Activated T-cell treated with anti-CD3 and anti-CD28 coated beads, Interleukin-2, amount 50 U/mL, for 48 hours (primary cell): ENCODE results near the gene VSIG10L2.

Experiments used
- DNase-seq, 2 experiments: peaks; one replicate each; pipeline ENCODE4 v3.0.0-alpha.2; 2020

VSIG10L2 gene

DNA sequence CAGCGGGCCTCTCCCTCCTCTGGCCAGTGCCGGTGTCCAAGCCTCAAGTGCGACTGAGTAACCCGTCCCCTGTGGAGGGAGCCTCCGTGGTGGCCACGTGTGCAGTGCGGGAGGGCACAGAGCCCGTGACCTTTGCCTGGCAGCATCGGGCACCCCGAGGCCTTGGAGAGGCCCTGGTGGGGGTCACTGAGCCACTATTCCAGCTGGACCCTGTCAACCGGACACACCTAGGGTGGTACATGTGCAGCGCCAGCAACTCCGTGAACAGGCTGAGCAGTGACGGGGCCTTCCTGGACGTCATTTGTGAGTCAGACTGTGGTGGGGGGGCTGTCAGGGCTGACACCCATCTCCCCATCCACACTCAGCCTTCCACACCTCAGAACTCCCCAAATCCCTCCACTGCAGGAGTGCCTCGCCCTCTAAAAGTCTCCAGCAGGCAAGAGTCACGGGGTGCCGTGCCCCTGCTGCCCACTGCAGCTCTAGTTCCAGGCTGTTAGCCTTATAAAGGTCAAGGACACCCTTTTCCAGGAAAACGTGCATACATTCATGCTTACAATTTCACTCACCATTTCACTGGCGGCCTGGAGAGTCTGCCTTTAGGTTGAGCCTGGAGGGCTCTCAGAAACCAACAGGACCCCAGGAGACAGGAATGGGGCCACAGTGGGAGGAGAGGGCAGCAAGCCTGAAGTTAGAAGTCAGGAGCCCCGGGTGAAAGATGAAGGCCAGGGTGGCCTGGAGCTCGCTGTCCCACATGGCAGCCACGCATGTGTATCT, 2.6 kb downstream of the VSIG10L2 start:
- DNase-seq = no peak

DNA sequence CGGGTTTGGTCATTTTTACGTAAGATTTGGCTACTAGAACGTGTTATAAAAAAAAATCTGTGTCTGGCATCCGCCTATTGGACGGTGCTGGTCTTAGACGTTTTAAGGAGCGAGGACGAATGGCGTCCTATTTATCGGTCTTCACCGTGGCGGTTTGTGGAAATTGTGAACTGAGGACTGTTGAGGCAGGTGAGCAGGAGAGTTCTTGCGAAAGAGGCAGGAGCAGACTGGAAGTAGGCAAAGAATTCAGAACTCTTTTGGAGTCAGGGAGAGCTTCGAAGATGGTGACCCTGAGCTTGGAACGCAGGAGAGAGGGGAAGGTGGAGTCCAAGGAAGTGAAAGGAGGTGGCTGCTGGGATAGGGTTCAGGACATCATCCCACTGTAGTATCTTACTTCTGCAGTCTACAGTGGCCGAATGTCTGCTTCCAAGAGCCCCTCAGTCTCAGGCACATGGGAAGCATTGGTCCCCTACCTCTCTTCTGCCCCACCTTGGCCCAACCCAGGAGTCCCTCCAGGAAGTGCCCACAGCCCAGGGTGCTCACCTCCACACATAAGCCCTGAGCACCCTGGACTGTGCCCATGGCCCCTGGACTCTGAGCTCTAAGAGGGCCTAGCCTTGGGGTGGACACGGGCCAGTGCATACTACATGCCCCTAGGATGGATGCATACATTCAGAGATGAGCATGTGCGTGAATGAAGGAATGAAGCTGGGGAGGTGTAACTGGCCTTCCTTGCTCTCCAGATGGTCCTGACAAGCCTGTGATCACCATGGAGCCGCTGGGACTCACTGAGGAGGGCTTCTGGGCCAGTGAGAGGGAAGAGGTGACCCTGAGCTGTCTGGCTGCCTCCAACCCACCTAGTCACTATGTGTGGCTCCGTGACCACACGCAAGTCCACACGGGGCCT, 3.7 kb downstream of the VSIG10L2 start:
- no peak for DNase-seq

DNA sequence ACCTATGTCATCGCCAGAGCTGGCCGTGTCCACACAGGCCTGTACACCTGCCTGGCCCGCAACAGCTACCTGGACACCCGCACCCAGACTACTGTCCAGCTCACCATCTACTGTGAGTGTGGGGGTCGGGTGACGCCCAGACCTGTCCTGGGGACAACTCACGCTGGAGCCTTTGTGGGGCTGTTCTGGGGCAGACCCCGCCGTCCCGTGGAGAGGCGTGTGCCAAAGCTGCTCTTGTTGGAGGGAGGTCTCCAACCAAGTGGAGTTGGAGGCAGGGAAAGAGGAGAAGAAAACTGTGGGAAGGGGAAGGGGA, 4.3 kb downstream of the VSIG10L2 start:
- DNase-seq = no peak

DNA sequence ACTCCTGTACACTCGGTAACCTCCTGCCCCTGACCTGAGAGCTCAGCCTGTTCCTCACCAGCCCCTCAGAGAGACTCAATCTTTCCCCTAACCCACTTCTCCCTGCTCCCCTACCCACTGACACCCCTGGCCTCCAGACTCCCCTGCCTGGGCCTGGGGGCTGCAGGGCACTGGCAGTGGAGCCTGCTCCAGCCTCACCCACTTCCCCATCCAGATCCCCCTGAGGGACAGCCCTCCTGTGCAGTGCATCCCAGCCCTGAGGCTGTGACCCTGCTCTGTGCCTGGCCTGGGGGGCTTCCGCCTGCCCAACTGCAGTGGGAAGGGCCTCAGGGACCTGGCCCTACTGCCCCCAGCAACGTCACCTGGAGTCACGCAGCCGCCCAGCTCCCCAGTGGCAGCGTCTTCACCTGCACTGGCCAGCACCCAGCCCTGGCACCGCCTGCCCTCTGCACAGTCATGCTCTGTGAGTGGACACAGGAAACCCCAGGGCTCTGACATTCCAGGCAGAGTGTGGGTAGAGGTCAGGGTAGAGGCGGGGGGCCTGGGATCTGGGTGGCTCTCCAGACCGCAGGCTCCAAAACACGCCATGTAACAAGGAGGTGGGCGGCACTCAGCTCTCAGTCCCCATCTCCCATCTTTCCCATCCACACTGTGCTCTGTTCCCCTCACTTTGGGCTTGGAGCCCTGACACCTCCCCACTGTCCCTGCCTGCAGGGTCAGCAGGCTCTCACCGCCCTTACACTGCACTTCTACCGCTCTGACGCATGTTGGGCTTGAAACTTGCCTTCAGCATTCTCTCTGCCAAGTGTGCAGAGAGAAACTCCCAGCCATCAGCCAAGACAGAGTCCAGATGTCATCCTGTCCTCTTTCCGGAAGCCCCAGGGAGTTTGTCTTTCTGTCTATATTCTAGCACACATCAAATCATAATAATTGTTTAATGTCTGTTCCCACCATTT, 5.1 kb downstream of the VSIG10L2 start:
- DNase-seq = no peak

DNA sequence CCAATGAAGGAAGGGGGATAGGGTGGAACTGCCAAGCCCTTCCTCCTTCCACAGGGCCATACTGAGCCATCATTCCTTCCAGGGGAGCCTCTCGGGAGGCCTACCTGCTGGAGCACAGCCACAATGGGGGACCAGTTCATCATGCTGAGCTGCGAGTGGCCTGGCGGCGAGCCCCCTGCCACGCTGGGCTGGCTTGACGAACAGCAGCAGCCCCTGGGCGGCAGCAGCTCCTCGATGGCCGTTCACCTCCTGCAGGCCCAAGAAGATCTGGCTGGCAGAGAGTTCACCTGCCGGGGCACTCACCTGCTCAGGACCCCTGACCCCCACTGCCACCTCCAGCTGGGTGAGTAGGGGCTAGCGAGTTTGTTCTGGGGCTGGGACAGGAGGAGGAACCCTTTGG, 5.9 kb downstream of the VSIG10L2 start:
- DNase-seq = no peak

DNA sequence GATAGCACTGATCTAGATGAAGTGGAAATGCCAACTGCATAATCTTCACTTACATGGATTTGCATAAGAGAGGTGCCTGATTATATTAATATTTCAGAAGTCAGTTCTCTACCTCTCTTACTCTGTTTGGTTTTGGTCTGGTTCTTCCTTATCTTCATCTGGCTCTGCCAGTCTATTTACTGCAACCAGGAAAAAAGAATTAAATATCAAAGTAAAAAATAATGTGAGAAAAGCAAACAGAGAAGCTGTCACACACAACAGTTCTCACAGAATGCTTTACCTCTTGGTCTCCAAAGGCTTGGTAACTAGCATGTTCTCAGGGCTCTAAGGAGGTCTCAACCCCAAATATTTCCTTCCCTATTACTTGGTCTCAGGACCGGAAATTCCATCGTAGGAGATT, 6.7 kb downstream of the VSIG10L2 start:
- DNase-seq = no peak

DNA sequence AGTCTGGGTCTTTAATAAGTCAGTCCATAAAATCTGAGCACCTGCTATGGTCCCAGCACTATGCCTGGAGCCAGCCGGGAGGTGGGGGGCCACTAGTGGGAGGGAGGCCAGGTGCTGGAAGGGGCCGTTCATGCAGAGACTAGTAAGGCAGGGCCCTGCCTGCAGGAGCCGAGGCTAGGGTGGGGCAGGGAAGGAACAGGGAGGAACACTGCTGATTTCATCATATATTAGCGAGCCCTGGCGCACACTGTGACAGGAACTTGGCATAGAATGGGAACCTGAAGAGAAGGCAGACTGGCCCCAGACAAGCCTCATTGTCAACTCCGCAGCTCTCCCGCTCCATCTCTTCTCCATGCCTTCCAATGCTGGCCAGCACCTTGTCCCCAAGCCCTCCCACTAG, 7.1 kb downstream of the VSIG10L2 start:
- no peak for DNase-seq

DNA sequence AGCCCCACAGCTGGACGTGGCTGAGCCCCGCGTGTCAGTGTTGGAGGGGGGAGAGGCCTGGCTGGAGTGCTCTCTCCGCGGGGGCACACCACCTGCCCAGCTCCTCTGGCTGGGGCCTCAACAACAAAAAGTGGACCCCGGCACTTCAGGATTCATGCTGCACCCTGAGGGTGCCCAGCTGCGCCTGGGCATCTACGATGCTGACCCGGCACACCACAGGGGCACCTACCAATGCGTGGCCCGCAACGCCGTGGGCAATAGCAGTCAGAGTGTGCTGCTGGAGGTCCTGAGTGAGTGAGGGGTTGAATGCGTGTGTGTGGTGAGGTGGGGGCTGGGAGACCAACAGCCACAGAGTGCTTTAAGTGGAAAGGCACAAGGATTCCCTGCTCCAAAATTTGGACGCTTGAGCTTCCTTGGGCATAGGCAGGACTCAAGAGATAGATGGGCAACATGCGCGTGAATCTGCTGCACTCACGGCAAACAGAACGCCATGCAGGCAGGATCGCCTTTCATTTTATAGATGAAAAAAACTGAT, 7.6 kb downstream of the VSIG10L2 start:
- no peak for DNase-seq

DNA sequence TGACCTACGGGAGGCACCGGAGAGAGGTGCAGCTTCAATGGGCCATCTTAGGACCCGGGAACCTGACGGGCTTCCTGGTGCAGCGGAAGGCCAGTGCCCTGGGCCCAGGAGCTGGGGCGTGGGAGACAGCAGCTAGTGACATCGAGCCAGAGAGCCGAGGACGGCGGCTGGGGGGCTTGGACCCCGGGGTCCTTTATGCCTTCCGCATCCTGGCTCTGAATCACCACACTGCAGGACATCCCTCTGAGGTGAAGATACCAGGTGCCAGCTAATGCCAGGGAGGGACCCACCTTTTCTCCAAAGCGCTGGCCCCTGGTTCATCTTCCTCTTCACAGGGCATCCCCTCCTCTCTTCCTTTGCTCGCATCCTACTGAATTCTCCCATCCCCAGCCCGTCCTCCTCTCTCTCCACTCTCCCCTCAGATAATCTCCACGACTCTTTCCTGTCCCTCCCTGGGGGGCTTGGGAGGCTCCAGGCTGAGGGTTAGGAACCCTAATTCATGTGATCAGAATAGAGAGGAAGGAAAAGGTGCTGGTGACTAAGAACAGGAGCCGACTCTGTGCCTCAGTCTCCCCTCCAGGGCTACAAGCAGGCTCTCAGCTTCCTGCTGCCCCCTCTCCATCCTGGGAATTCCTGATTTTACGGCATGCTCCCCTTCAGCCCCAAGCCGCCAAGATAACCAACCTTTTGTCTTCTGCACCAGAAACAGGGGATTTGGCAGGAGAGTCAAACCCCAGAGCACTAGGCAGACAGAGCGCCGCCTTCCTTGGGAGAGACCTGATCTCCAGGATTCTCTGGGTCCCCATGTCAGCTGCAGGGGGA, 8.5 kb downstream of the VSIG10L2 start:
- no peak for DNase-seq

DNA sequence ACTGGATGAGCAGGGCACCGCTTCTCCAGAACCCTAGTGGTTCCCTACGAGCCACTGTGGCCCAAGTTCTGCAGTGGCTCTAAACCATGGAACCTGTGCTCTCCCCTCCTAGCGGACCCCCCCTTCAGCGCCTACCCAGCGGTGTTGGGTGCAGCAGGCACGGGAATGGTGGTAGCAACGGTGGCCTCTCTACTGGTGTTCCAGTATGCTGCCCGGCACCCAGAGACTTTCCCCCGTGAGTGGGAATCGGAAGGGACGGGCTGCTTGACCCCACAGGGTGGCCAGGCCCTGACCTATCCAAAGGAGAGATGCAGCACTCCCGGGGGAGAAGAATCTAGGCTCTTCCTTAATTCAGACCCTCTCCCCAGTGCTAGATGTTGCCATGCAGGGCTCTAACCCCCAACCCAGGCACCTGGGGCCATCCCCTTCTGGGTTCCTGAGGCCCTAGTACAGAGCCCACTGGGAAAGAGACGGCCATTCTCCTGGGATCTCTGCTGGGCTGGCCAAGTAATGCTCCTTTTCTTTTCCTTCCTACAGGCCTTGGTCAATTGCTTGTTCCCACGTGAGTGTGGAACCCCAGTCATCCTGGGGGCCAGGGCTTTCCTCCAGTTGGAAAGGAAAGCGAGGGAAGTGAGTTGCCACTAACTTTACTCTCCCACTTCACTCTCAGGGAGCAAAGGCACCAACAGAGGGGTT, 9.2 kb downstream of the VSIG10L2 start:
- no peak for DNase-seq

DNA sequence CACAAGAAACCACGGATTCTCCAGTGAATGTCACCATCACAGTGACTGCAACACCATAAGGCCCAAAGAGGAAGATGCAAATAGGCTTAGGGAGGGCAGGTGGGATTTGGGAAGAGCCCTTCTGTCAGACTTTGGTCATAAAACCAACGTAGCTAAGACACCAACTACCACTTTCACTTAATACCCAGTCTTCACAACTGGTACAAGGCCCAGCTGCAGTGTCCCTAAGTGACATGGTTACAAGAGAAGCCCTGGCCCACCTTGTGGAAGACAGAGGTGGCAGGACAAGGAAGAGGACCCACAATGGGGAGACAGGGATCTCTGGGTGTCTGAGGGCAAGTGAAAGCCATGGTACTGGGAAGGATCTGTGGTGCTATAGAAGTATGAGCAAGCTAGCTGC, 10.0 kb downstream of the VSIG10L2 start:
- no peak for DNase-seq

DNA sequence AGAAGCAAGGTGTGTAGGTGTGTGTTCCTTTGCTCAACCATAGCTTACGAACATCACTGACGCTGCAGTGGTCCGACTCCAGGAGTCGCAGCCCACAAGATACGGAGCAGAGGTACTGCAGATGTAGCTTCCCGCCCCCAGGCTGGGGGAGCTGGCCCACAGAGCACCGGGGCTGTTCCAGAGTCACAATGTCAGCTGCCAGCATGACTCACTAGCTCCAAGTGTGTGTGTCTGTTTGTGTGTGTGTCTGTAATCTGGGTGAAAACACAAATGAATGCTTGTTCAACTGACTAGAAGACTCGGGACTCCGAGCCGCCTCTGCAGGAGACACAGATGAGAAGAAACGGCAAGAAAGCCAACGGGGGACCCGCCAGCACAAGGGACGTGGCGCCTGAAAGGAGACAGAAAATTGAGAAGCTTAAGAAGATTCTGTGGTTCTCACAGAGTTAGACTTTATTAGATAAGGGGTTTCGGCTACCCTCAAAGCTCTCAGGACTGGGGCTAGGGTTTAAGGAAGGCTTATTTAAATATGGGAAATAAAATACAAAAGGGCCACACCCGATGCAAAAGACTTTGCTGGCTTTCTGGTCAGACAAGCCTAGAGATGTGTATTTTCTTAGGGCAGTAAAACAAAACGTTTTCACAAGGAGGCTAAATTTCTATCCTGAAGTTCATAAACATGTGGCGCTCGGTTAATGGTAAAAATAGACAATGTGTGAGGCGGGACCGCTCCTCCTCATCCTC, 10.7 kb downstream of the VSIG10L2 start:
- no peak for DNase-seq

DNA sequence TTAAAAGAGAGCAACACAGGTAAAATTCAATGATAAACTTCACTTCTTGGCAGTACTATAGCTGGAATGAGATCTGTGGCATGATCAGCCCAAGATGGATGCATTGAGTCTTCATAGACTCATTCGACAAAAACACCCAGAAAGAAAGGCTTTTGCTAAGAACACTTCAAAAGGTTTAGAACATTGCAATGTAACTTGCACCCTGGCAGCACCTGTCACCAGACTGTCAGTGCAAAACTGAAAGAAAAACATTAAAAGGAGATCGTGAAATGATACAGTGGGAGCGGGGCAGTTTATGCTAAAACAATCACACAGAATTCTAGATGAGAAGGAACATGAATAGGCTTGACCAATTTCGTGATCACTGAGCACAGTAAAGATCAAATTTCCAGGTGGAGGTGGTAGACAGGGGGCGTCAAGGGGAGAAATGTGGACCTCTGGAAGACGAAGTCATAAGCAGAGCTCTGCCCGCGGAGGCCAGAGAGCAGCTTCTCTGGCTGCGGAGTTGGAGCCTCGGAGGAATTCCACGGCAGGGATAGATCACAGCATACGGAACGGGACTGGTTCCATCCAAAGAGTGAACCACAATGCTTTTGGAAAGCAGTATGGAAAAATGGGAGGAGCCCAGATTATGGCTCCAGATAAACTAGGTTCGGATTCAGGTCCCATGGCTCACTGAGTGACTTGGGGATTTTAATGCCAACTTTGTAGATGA, 11.9 kb downstream of the VSIG10L2 start:
- DNase-seq = no peak

DNA sequence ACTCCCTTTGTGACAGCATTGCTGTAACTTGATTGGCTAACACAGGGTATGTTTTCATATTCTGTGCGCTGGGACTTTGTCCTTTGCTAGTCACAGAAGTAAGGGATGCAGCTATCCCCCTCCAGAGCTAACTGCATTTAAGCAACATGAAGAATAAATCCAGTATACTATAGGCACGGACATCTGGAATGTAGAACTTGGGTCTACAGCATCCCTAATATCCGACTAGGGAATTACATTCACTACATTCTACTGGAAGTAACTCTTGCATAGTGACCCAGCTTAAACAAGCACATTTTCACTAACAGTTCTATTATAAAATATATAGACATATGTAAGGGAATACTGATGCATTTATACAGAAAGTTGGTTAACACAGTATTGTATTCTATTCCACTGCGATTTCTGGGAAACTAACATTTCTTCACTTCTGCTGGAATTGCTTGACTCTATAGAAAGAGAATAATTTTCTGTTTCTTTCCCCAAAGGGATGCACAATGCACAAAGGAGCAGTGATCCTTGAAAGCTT, 13.1 kb downstream of the VSIG10L2 start:
- no peak for DNase-seq

DNA sequence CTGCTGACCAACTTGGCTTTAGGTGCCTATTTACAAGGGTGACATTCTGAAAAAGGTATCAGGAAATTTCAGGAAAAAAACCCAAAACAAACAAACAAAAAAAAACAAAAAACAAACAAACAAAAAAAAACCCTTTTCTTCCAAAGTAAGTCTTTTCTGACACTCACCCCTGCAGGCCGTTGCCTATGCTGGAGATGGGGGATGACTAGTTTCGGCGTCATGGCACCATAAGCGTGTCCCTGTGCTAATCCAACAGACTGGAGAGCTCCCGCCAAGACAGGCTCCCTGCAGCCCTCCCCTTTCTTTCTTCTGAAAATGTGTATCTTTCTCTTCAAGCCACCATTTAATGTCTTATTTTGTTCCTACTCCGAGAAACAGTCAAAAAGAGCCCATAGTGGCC, 13.7 kb downstream of the VSIG10L2 start:
- DNase-seq = no peak

DNA sequence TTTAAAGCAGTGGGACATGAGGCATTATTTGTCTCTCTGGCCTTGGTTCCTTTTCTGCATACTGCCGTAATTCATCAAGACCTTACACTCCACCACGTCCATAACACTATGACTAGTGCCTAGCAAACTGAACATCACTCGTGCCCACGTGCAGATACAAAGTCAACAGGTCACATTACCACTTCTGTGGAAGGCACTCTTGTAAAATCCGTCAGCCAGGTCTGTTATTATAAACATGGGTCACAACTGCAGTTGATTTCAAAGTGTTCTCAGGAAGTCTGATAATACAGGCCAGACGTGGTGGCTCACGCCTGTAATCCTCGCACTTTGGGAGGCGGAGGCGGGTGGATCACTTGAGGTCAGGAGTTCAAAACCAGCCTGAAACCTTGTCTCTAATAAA, 14.1 kb downstream of the VSIG10L2 start:
- no peak for DNase-seq

DNA sequence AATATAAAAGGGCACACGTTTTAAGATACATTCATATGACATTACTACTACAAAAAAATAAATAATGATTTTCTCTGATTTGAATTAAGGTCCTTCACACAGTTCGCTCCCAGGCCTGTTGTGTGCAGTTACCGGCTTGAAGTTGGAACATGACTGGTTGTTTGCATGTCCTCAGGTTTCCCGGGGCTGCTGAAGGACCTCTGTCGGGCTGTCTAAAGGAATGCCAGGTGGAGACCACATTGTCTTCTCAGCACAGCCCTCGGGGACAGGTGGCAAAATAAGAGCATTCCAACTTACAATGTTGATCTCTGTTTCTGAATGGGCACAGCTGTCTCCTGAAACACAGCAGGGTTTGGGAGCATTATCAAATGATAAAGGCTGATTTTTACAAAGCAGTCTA, 14.9 kb downstream of the VSIG10L2 start:
- no peak for DNase-seq

DNA sequence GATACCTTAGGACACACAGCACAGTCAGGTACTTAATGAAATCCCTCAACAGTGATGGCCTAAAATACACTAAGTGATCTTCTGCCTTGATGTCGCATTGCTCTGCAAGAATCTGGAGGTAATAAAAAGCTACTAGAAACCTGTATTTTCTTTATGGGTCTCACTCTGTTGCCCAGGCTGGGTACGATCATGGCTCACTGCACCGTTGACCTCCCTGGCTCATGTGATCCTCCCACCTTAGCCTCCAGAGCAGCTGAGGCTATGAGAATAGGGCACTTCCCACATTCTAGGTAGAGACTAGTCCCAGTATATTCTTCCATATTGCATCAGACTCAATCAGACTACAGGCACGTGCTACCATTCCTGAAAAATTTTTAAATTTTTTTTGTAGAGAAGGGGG, 21.7 kb downstream of the VSIG10L2 start:
- no peak for DNase-seq

DNA sequence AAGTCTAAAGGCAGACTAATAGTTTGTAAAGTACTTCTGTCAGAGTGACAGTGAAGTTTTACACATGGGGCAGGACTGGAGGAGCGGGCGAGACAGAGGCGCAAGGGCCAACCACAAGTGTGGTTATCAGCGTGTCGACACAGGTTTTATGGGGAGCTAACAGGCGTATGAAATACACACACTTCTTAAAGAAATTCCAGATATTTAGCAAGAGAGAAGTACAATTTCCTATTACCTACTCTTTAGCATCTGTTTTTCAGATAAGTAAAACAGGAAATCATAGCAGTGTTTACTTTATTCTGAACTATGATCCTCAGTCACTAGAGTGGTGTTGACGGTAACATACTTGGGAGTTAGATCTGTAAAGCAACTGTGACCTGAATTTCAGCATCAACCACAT, 22.5 kb downstream of the VSIG10L2 start:
- no peak for DNase-seq

DNA sequence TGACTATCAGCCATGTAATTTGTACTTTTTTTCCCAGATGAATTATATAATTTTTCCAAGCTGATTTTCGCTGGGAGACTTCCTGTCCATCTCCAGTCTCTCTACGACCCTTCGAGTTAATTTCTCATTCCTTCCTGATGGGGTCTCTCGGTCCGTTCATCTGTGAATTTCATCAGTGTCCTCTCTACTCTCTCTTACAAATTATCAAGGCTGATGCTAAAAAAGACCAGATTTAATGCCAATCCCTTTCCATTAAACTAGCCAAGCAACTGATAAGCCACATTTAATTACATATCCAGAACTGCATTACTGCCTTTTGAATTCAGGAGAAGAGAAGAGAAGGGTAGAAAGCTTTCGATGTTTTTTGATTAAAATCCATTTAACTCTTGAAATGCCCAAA, 25.8 kb downstream of the VSIG10L2 start:
- DNase-seq = no peak
